Measurements from ENCODE around the gene NACA.

DNA sequence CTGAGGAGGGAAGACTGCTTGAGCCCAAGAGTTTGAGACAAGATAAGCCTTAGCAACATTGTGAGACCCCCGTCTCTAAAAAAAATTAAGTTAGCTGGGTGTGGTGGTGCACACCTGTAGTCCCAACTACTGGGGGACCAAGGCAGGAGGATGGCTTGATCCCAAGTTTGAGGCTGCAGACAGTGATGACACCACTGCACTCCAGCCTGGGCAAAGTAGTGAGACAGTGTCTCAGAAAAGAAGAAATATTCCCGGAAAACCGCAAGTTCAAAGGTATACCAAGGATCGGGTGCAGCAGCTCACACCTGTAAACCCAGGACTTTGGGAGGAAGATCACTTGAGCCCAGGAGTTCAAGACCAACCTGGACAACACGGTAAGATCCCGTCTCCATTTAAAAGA, 42.8 kb downstream of the NACA start:
- TF ChIP-seq CEBPB (IDR thresholded peaks at IDR 0.05; ENCODE audit: low read depth) (no peak), POLR2AphosphoS5 (IDR thresholded peaks at IDR 0.05; ENCODE audit: low read depth, low read length) (no peak)

All from HCT116 (cell line).